ENCODE measurements around the gene SPPL3.

SPPL3 gene

GRCh38 chr12:120757226-120757742 is 146.9 kb downstream of the SPPL3 start:
- no peaks in the 10 kb centered on the region for H3K27me3 ChIP-seq (replicated peaks; ENCODE audit: control insufficient read depth, insufficient read depth, low read length)
- H3K4me3 ChIP-seq (replicated peaks; ENCODE audit: low read depth, low read length), result no peak overlapping the region
- no peak for DNase-seq (ENCODE audit: extremely low read depth, insufficient read length)
- peaks cover 9% of the 10 kb centered on the region for H3K36me3 ChIP-seq (ENCODE audit: control insufficient read depth, insufficient read depth, low read length)
- TF ChIP-seq, protein P1, sequence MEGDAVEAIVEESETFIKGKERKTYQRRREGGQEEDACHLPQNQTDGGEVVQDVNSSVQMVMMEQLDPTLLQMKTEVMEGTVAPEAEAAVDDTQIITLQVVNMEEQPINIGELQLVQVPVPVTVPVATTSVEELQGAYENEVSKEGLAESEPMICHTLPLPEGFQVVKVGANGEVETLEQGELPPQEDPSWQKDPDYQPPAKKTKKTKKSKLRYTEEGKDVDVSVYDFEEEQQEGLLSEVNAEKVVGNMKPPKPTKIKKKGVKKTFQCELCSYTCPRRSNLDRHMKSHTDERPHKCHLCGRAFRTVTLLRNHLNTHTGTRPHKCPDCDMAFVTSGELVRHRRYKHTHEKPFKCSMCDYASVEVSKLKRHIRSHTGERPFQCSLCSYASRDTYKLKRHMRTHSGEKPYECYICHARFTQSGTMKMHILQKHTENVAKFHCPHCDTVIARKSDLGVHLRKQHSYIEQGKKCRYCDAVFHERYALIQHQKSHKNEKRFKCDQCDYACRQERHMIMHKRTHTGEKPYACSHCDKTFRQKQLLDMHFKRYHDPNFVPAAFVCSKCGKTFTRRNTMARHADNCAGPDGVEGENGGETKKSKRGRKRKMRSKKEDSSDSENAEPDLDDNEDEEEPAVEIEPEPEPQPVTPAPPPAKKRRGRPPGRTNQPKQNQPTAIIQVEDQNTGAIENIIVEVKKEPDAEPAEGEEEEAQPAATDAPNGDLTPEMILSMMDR (IDR thresholded peaks at IDR 0.05; ENCODE audit: insufficient read depth, low read length, poor library complexity, severe bottlenecking), result no peak

GRCh38 chr12:120755269-120755668 is 148.9 kb downstream of the SPPL3 start:
- H3K27me3 ChIP-seq (replicated peaks; ENCODE audit: control insufficient read depth, insufficient read depth, low read length), result no peaks in the 10 kb centered on the region
- TF ChIP-seq, protein P1 (IDR thresholded peaks at IDR 0.05; ENCODE audit: insufficient read depth, low read length, poor library complexity, severe bottlenecking), result no peak
- DNase-seq (ENCODE audit: extremely low read depth, insufficient read length), result no peak
- H3K4me3 ChIP-seq (replicated peaks; ENCODE audit: low read depth, low read length), result no peak overlapping the region
- peaks cover 4% of the 10 kb centered on the region for H3K36me3 ChIP-seq (ENCODE audit: control insufficient read depth, insufficient read depth, low read length)

- DNase-seq (ENCODE audit: extremely low read depth, insufficient read length), result no peak
- H3K36me3 ChIP-seq (ENCODE audit: control insufficient read depth, insufficient read depth, low read length), result peaks cover 2% of the 10 kb centered on the region
These were observed 149.4 kb downstream of the SPPL3 start for GRCh38 chr12:120754792-120755191.

DNA sequence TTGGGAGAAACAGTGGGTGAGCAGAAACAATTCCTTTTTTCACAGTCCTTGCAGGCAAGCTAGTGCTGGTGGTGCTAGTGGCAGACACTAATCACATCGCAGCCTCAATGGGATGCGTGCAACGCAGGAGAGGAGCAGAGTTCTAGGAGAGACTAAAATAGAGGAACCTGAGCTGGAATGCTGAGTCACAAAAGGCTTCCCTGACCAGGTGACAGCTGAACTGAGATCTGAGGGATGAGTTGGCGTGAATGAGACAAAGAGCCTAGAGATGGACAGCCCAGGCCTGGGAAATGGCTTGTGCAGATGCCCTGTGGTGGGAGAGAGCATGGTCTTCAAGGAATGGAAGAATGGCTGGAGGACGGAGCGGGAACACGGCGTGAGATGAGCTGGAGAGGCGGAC is 152.8 kb downstream of the SPPL3 start:
- TF ChIP-seq, protein P1 (IDR thresholded peaks at IDR 0.05; ENCODE audit: insufficient read depth, low read length, poor library complexity, severe bottlenecking), result no peak
- H3K27me3 ChIP-seq (replicated peaks; ENCODE audit: control insufficient read depth, insufficient read depth, low read length), result no peaks in the 10 kb centered on the region
- H3K36me3 ChIP-seq (ENCODE audit: control insufficient read depth, insufficient read depth, low read length), result no peaks in the 10 kb centered on the region
- no peak for DNase-seq (ENCODE audit: extremely low read depth, insufficient read length)
- H3K4me3 ChIP-seq (replicated peaks; ENCODE audit: low read depth, low read length), result no peak overlapping the region

More at GRCh38 chr12:120754792-120755191, 149.4 kb downstream of the SPPL3 start:
- no peak overlapping the region for H3K4me3 ChIP-seq (replicated peaks; ENCODE audit: low read depth, low read length)
- no peaks in the 10 kb centered on the region for H3K27me3 ChIP-seq (replicated peaks; ENCODE audit: control insufficient read depth, insufficient read depth, low read length)
- TF ChIP-seq, protein P1 (IDR thresholded peaks at IDR 0.05; ENCODE audit: insufficient read depth, low read length, poor library complexity, severe bottlenecking), result no peak

GRCh38 chr12:120750806-120751205 is 153.4 kb downstream of the SPPL3 start:
- Histone ChIP-seq H3K4me3 (replicated peaks; ENCODE audit: low read depth, low read length) (no peak overlapping the region), H3K27me3 (replicated peaks; ENCODE audit: control insufficient read depth, insufficient read depth, low read length) (no peaks in the 10 kb centered on the region), H3K36me3 (ENCODE audit: control insufficient read depth, insufficient read depth, low read length) (no peaks in the 10 kb centered on the region)
- TF ChIP-seq, protein P1 (IDR thresholded peaks at IDR 0.05; ENCODE audit: insufficient read depth, low read length, poor library complexity, severe bottlenecking), result peak; percentile 5
- DNase-seq (ENCODE audit: extremely low read depth, insufficient read length), result no peak

- no peak overlapping the region for H3K4me3 ChIP-seq (replicated peaks; ENCODE audit: low read depth, low read length)
- DNase-seq (ENCODE audit: extremely low read depth, insufficient read length), result no peak
- no peaks in the 10 kb centered on the region for H3K36me3 ChIP-seq (ENCODE audit: control insufficient read depth, insufficient read depth, low read length)
- TF ChIP-seq, protein P1 (IDR thresholded peaks at IDR 0.05; ENCODE audit: insufficient read depth, low read length, poor library complexity, severe bottlenecking), result no peak
- H3K27me3 ChIP-seq (replicated peaks; ENCODE audit: control insufficient read depth, insufficient read depth, low read length), result no peaks in the 10 kb centered on the region
These were observed 154.9 kb downstream of the SPPL3 start for GRCh38 chr12:120749256-120749655.
